GM18517 (cell line): Measurements from ENCODE around the gene ABCC10.
"Not testable (repeated sequence)": the region's sequence is repeated elsewhere in the genome, so short reads cannot be mapped to it uniquely, and the experiment has no call there.

ENCODE experiments used
- ATAC-seq: cut with Tn5 transposase; IDR thresholded peaks from one replicate; pipeline ENCODE4 v1.9.1; 2021; ENCODE audit warnings: mild to moderate bottlenecking, moderate library complexity; ENCODE audit not compliant: unreplicated experiment

Gene ABCC10

DNA sequence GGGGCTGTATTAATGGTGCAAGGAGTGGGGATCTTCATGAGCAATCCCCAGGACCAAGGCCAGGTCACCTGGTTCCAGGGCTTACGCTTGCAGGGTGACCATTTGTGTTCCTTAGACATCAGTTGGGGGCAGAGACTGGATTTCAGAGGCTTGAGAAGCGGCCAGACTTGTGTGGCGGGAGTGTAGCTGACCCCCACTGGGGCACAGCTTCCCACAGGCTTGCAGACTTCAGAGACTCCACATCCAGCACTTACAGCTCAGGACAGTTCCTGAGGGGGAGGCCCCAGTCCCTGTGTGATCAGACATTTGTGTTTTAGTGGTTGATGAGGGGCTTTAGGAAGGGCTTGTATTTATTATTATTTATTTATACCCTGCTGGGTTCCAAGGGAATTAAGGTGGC lies 65.3 kb downstream of the ABCC10 start:
- ATAC-seq: no peak

DNA sequence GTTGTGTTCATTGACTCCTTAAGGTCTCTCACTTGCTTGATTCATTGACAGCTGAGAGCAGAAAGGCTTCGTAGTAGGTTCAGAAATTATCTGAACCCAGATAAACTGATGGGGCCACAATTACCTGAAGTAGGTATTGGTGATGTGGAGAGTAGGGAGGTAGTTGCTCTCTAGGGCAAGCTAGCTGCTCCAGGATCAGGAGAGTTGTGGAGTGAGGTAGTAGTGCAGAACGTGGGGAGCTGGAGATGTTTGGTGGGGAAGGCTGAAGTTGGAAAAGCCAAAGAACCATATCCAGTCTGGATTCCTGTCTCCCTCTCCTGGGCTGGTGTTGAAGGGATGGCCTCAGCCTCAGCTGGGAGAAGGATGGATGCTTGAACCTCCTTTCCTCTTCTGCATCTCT lies 65.9 kb downstream of the ABCC10 start:
- ATAC-seq: no peak

DNA sequence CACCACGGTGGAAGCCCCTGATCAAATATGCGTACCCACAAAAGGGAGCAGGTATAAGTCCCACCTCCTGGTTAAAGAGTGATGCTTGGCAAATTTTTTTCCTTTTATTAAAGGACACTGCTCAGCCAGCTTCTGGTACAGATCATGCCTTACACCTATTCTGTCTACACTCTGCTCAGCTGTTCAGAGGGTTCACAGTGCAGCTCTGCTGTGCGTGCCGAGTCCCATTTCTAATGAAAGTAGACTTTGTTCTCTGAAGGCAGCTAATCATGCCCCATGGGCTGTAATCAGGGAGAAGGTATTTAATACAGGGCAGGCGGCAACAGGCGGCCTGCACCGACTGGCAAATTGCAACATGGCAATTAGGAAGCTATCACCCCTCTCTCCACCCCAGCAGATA lies 66.5 kb downstream of the ABCC10 start:
- ATAC-seq: no peak

DNA sequence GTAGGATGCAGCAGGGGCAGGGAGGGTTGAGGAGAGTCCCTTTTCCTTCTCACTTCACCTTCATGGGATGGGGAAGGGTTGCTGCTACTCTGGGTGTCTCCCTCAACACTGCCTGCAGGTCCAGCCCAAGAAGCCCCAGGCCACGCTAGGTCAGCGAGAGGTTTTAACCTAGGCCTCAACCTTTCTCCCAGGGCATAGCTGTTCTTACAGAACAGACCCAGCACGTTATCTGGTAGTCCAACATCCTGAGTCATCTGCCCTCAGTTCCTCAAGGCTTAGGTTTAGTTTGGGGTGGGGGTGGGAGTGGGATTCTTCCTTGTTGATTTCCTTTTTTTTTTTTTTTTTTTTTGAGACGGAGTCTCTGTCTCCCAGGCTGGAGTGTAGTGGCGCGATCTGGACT lies 67.0 kb downstream of the ABCC10 start:
- ATAC-seq: no peak

DNA sequence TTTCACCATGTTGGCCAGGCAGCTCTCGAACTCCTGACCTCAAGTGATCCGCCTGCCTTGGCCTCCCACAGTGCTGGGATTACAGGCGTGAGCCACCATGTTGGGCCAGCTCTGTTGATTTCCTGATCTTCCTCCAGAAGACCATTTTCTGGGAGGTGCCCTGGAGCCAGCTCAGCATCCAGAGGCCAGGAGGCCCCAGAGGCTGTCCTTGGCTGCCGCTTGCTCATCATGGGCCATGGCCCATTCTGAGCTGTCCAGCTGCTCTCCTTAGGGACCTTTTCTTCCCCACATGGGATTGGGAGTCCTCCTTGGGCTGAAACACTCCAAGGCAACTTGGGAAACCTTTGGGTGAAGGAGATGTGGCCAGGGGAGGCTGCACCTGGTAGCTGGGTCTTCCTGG lies 67.4 kb downstream of the ABCC10 start:
- no peak for ATAC-seq

DNA sequence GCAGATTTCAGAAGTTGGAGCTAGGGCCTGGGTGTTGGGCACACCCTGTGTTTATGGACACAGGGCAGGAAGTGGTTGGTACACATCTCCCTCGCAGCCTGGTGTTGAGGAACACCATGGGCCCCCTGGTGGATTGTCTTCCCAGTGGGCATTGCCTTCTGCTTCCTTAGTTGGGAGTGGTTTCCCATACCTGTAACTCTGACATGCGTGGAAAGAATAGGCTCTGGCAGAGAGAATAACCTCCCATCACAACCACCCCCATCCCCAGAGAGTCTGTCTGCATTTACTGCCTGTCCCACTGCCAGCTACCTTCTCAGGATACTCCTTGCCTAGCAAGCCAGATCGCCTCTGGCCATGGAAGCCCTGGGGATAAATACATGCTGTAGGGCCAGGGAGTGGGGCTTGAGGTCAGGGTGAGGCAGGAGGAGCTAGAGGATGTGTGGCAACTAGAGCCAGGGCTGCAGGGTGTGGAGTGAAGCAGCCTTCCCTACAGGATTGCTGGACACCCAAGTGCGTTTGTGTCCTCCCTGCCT lies 68.1 kb downstream of the ABCC10 start:
- ATAC-seq: no peak

DNA sequence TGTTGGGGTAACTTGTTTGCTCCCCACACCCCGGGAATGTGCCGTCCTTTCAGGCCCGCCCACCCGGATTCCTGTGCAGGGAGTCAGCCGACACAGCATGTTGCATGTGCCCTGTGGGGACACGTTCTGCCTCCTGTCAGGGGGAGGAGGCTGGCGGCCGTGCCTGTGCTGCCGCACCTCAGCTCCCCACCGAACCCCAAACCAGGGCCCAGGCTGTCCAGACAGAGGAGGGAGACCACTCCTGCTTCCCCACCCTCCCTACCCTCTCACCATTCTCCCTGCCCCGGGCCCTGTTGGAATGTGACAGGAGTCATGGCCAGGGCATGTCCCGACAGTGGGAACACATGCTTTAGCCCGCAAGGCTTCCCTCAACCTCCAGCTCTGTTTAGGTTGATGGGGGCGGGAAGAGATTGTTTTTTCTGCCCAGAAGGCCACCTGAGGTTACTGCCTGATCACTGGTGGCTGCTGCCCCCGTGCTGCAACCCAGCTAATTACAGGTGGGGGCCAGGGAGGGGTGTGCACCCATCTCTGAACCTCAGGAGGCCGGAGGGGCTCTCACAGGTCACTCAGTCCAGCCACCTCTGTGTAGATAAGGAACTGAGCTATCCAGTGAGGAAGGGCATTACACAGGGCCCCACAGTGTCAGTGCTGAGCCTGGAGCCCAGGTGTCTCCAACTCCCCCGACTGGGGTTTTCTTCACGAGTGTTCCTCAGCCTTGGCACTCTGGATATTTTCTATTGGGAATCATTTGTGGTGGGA lies 69.2 kb downstream of the ABCC10 start:
- no peak for ATAC-seq

DNA sequence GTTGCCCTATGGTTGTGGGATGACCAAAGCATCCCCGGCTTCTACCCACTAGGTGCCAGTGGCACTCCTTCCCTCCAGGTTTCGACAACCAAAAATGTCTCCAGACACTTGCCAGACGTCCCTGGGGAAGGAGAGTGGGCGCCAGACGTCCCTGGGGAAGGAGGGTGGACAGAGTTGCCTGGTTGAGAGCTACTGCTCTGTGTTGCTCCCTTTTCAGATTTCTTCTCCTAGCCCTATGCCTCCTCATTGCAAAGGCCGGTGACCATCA lies 69.7 kb downstream of the ABCC10 start:
- no peak for ATAC-seq

DNA sequence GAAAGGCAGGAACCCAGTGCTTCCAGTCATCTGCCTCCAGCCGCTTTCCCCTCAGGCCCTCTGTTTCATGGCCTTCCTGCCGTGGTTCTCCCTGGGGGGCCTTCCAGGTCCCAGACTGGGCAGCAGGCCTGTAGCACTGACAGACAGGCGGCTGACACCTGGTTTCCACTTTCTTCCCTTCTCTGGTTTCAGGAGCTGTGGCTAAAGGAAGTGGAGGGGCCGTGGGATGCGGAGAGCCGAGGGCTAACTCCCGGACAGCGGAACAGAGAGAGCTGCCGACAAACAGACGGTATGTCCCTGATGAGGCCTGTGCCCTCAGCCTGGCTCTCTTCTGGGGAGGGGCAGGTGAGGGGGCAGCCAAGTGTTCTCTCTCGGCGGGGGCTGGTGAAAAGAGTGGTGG lies 70.3 kb downstream of the ABCC10 start:
- ATAC-seq: no peak

DNA sequence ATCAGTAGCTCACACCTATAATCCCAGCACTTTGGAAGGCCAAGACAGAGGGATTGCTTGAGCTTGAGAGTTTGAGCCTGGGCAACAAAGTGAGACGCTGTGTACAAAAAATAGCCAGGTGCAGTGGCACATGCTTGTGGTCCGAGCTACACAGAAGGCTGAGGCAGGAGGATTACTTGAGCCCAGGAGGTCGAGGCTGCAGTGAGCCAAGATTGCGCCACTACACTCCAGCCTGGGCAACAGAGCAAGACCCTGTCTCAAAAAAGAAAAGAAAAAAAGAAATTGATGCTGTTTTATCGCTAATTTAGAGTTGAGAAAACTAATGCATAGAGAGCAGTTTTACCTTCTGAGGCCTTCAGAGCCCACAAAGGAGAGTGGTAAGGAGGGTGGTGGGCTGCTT lies 71.0 kb downstream of the ABCC10 start:
- not testable (repeated sequence) for ATAC-seq

DNA sequence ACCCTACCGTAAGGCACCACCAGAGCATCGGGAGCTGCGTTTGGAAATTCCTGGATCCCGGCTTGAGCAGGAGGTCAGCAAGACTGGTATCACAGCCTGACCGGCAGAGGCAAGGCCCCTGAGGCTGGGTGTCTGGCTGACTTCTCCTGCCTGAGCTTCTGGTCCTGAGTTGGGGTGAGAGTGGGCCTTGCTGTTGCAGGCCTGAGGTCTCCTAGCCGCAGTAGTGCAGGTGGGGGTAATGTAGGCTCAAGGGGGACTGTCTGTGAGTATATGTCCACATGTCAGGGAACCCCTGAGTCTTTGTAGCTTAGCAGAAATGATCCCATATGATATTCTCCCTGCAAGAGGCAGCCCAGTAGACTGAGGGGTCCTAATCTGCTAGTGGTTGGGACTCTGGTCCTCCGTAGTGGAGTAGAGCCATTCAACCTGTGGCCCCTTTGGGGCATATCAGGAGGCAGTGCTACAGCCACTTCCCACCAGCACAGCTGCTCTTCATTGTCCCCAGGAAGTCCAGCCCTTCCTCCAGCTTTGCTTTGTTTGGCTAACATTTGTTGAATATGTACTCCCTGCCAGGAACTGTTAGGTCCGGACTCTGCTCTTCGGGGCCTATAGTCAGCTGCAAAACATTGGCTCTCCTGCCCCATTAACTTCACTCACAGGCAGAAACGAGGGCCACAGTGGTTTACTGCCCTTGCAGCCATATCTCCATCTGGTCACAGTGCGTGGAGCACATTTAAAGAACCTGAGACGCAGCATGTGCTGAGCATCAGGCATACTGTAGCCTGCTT lies 71.9 kb downstream of the ABCC10 start:
- ATAC-seq: no peak
